MM.1S (cell line): Measurements from ENCODE around the gene ABCC6.

ENCODE experiments used
- DNase-seq: peaks from one replicate; pipeline ENCODE4 v3.0.0-alpha.2; 2015
- H2AFZ ChIP-seq: fragments of 300-600 bp; sonication (generic); 2 replicates; pipeline ENCODE4 v1.6.0; 2016; ENCODE audit warnings: antibody characterized with exemption, low read length
- H3F3A ChIP-seq: fragments of 300-600 bp; sonication (generic); 2 replicates; pipeline ENCODE4 v1.6.1; 2016; ENCODE audit warnings: mild to moderate bottlenecking, antibody characterized with exemption, low read length, moderate library complexity, mixed read lengths; ENCODE audit not compliant: insufficient read depth
- H3K27ac ChIP-seq: fragments of 300-600 bp; sonication (generic); 2 replicates; pipeline ENCODE4 v1.5.1; 2016; ENCODE audit warnings: mild to moderate bottlenecking, low read length
- H3K27me3 ChIP-seq: fragments of 300-600 bp; sonication (generic); replicated peaks from 2 replicates; pipeline ENCODE4 v1.6.0; 2016; ENCODE audit warnings: low read length; ENCODE audit not compliant: insufficient read depth
- H3K36me3 ChIP-seq: fragments of 300-600 bp; sonication (generic); replicated peaks from 2 replicates; pipeline ENCODE4 v1.6.1; 2016; ENCODE audit warnings: mild to moderate bottlenecking, low read length, mixed read lengths; ENCODE audit not compliant: insufficient read depth
- H3K4me1 ChIP-seq: fragments of 300-600 bp; sonication (generic); 2 replicates; pipeline ENCODE4 v1.6.1; 2016; ENCODE audit warnings: low read length, mixed read lengths
- H3K4me2 ChIP-seq: fragments of 300-600 bp; sonication (generic); 2 replicates; pipeline ENCODE4 v1.6.0; 2016; ENCODE audit warnings: low read depth, low read length
- H3K4me3 ChIP-seq: fragments of 300-600 bp; sonication (generic); 2 replicates; pipeline ENCODE4 v1.5.1; 2016; ENCODE audit warnings: low read length, mixed read lengths
- H3K79me2 ChIP-seq: fragments of 300-600 bp; sonication (generic); 2 replicates; pipeline ENCODE4 v1.6.1; 2016; ENCODE audit warnings: mixed run types, low read length, mixed read lengths
- H3K9ac ChIP-seq: fragments of 300-600 bp; sonication (generic); 2 replicates; pipeline ENCODE4 v1.6.1; 2016; ENCODE audit warnings: low read length, mixed read lengths
- H3K9me2 ChIP-seq: fragments of 300-600 bp; sonication (generic); replicated peaks from 2 replicates; pipeline ENCODE4 v1.6.1; 2016; ENCODE audit warnings: mild to moderate bottlenecking, low read length, mixed read lengths; ENCODE audit not compliant: insufficient read depth
- H3K9me3 ChIP-seq: fragments of 300-600 bp; sonication (generic); replicated peaks from 2 replicates; pipeline ENCODE4 v1.6.1; 2016; ENCODE audit warnings: mild to moderate bottlenecking, low read length, mixed read lengths; ENCODE audit not compliant: insufficient read depth
- H4K20me1 ChIP-seq: fragments of 300-600 bp; sonication (generic); 2 replicates; pipeline ENCODE4 v1.6.1; 2016; ENCODE audit warnings: mild to moderate bottlenecking, low read length, moderate library complexity, mixed read lengths; ENCODE audit not compliant: insufficient read depth
- CTCF ChIP-seq: fragments of 300-600 bp; sonication (generic); IDR thresholded peaks from 2 replicates; pipeline ENCODE4 v1.5.1; 2016; ENCODE audit warnings: antibody characterized with exemption, low read length, mixed read lengths
- EZH2 ChIP-seq: fragments of 300-600 bp; sonication (generic); optimal IDR thresholded peaks from 2 replicates; pipeline ENCODE3; 2017; ENCODE audit warnings: low read depth, mild to moderate bottlenecking, antibody characterized with exemption, low read length, mixed read lengths
- EZH2phosphoT487 ChIP-seq: fragments of 300-600 bp; sonication (generic); IDR thresholded peaks from 2 replicates; pipeline ENCODE4 v1.6.1; 2018; ENCODE audit warnings: antibody characterized with exemption, low read length

ABCC6 gene

GRCh38 chr16:16133943-16134604 is 89.2 kb downstream of the ABCC6 start:
- Histone ChIP-seq H3K27ac (no peak overlapping the region), H3K4me2 (no peak overlapping the region), H4K20me1 (no peaks in the 10 kb centered on the region), H3K79me2 (no peaks in the 10 kb centered on the region), H3K4me1 (no peaks in the 10 kb centered on the region), H3K9ac (no peak overlapping the region), H3K9me3 (no peaks in the 10 kb centered on the region), H2AFZ (no peak overlapping the region), H3K27me3 (no peaks in the 10 kb centered on the region), H3K36me3 (0 out of 2 replicates have a peak, but pooled peaks cover 6% of the 10 kb centered on the region), H3F3A (no peaks in the 10 kb centered on the region), H3K9me2 (no peaks in the 10 kb centered on the region), H3K4me3 (no peak overlapping the region)
- no peak for DNase-seq
- TF ChIP-seq CTCF = no peak
- TF ChIP-seq EZH2 = no peak
- no peak for TF ChIP-seq EZH2phosphoT487

GRCh38 chr16:16131659-16132058 is 91.6 kb downstream of the ABCC6 start:
- no peaks in the 10 kb centered on the region for H3K9me2 ChIP-seq
- no peaks in the 10 kb centered on the region for H3F3A ChIP-seq
- no peak overlapping the region for H3K4me3 ChIP-seq
- H3K27me3 ChIP-seq = no peaks in the 10 kb centered on the region
- H3K9ac ChIP-seq = no peak overlapping the region
- no peak overlapping the region for H3K4me2 ChIP-seq
- TF ChIP-seq CTCF = no peak
- no peak for TF ChIP-seq EZH2phosphoT487
- no peak for TF ChIP-seq EZH2
- no peaks in the 10 kb centered on the region for H4K20me1 ChIP-seq
- H3K36me3 ChIP-seq = 0 out of 2 replicates have a peak, but pooled peaks cover under 1% of the 10 kb centered on the region
- no peak overlapping the region for H2AFZ ChIP-seq
- no peaks in the 10 kb centered on the region for H3K79me2 ChIP-seq
- H3K27ac ChIP-seq = no peak overlapping the region
- H3K9me3 ChIP-seq = no peaks in the 10 kb centered on the region
- no peaks in the 10 kb centered on the region for H3K4me1 ChIP-seq
- no peak for DNase-seq

GRCh38 chr16:16131204-16131603 is 92.1 kb downstream of the ABCC6 start:
- no peaks in the 10 kb centered on the region for H3K36me3 ChIP-seq
- TF ChIP-seq EZH2phosphoT487 (no peak), CTCF (no peak)
- no peaks in the 10 kb centered on the region for H3K9me3 ChIP-seq
- no peak overlapping the region for H2AFZ ChIP-seq
- no peaks in the 10 kb centered on the region for H4K20me1 ChIP-seq
- no peaks in the 10 kb centered on the region for H3K4me1 ChIP-seq
- no peaks in the 10 kb centered on the region for H3K9me2 ChIP-seq
- no peaks in the 10 kb centered on the region for H3F3A ChIP-seq
- H3K79me2 ChIP-seq = no peaks in the 10 kb centered on the region
- H3K9ac ChIP-seq = no peak overlapping the region
- no peak overlapping the region for H3K27ac ChIP-seq
- no peak for DNase-seq
- H3K4me2 ChIP-seq = no peak overlapping the region
- no peaks in the 10 kb centered on the region for H3K27me3 ChIP-seq
- H3K4me3 ChIP-seq = no peak overlapping the region
